Stimulated activated CD4-positive, alpha-beta T cell treated with anti-CD3 and anti-CD28 coated beads, Interleukin-1b, Interleukin-23, amount 100 ng/mL, for 1 hour (primary cell): ENCODE results near the gene NFKBIB.
"Not testable (repeated sequence)": the region's sequence is repeated elsewhere in the genome, so short reads cannot be mapped to it uniquely, and the experiment has no call there.

Experiments
- DNase-seq, 2 donors: peaks; one replicate each; pipeline ENCODE4 v3.0.0-alpha.2; 2020; ENCODE audit warnings: low read depth in 2 of 2

NFKBIB gene, protein sequence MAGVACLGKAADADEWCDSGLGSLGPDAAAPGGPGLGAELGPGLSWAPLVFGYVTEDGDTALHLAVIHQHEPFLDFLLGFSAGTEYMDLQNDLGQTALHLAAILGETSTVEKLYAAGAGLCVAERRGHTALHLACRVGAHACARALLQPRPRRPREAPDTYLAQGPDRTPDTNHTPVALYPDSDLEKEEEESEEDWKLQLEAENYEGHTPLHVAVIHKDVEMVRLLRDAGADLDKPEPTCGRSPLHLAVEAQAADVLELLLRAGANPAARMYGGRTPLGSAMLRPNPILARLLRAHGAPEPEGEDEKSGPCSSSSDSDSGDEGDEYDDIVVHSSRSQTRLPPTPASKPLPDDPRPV

DNA sequence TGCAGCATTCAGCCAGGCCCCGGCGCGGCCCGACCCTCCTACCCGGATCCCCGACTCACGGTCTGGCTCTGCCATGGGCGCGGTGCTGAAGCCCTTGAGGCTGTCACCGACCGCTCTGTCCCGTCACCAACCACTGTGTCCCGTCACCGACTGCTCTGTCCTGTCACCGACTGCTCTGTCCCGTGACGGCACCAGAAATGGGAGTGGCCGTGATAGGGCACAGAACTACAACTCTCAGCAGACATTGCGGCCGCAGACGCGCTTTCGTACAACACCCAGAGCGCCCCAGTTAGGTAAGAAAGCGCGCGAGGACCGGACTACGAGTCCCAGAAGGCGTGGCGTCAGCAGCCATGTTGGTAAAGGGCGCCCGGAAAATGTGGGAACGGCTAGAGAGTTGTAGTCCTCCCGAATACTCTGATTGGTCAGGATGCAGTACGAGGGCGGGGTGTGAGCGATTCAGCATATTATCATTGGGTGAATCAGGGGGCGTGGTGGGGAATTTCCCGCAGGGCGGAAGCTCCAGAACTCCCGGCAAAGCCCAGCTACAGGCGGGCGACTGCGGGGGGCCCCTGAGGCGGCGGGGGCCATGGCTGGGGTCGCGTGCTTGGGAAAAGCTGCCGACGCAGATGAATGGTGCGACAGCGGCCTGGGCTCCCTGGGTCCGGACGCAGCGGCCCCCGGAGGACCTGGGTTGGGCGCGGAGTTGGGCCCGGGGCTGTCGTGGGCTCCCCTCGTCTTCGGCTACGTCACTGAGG, at the start of gene NFKBIB, which contains the start of gene SIRT2:
Gene NFKBIB (plus strand): TSS at position 523 of the 755 bp plus-strand sequence. CDS start 64 bp downstream, at position 587.
Gene SIRT2 (minus strand): TSS at position 172 of the 755 bp plus-strand sequence. CDS start 97 bp downstream, at position 75.
- DNase-seq = peak; percentile 92 to 97

DNA sequence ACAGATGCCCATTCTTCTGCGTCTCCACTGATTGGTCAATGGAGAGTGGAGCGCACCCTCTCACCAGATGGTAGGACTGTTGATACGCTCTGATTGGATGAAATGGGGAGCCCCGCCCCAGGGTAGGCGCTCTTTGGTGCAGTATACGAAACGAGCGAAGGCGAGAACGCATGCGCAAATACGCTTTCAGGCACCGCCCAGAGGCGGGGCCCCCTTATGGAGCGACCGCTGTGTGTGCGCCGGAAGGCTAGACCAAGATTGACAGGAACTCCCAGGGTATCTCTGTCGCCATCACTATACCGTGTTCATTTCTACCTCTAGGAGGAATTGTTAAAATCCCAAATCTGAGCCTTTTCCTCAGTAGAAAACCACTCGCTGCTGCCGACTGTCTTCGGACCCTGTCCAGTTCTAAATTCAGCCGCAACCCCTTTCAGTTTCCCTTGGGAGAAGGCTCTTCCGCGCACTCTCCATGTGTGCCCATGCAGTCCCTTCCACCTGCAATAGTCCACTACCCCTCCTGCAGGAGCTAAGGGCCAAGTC, 49.3 kb upstream of the NFKBIB start:
- DNase-seq = peak; percentile 93 to 98

DNA sequence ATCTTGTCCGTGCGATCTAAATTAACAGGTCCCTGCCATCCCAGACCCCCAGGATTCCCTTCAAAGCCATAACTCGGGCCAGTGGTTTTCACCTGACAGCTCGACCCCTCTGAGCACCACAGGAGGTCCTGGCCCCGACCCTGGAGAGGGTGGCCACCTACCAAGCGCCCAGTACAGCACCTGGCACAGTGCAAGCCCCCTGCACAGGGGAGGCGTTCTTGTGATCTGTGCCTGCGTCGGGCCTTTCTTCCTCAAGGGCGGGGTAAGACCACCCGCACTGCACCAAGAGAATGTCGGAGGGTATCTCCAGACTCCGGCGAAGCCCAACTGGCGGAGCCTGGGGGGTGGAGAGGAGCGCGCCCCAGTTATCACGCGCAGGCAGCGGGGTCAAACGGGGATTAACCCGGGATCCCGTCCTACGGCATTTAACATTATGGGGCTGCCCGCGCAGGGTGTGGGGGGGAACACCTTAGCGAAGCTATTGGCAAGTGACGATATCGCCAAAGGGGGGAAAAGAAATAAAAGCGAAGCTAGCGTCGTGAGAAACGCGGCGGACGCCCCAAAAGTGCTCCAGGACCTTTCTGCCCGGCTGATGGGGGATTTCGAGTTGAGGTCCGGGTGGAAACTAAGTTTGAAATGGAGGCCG, 48.7 kb upstream of the NFKBIB start:
- no peak for DNase-seq

DNA sequence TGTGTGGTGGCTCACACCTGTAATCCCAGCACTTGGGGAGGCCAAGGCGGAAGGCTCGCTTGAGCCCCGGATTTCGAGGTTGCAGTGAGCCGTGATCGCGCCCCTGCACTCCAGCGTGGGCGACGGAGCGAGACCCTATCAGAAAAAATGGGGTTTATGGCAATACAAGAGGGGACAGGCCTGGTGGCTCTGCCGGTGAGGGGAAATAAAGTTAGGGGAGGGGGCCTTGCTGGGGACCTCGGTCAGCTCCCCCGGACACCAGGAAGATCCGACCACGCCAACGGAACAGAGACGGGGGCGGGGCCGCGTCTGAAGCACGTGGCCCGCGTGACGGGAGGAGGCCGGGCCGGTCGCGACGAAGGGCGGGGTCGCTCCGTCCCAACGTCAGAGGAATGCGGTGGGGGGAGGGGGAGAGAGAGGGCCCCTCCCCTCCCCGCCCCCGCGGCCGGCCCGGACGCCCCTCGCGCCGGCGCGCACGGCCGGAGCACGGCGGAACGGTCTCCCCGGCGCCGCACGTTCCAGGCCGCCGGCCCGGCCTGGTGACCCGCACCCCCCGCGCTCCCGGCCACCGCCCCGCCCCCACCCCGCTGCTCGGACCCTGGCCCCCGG, 48.0 kb upstream of the NFKBIB start:
- peak; percentile 79 for DNase-seq

DNA sequence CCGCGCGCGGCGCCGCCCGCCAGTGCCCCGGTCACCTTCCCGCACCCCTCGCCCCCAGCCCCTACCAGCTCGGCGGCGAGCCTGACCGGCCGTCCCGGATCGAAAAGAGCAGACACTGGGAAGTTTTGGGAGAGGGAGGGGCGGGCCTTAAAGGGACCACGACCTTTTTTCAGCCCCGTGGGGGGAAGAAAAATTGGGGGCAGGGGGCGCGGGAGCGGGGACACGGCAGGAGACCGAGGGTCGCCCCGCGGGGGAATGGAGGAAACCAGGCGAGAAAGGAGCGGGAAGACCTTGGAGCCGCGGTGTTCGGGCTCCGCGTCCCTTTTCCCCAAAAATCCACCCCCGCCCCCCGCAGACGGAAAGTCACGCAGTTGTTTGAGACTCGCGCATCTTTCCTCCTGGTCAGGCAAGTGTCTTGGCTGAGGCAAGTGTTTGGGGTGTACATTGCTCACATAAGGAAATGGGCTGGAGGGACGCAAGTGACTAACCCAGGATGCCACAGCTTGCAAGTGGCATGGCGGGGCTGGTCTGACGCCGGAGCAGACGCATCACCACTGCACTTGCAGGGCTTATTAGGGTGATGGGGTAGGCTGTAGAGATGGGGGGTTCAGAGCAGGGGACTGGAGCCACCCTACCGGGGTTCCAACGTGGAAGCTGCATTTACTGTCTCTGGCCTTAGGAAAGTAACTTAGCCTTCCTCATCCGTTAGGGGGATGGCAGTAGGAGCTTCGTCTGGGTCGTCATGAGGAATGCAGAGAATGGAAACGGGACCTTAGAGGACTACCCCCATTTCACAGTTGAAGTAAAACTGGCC, 47.3 kb upstream of the NFKBIB start:
- DNase-seq = no peak

DNA sequence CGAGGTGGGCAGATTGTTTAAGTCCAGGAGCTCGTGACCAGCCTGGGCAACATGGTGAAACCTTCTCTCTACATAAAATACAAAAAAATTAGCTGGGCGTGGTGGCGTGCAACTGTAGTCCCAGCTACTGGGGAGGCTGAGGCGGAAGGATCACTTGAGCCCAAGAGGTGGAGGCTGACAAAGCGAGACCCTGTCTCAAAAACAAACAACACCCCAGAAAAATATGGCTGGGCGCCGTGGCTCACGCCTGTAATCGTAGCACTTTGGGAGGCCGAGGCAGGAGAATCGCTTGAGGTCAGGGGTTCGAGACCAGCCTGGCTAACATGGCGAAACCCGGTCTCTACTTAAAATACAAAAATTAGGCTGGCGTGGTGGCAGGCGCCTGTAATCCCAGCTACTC, 46.6 kb upstream of the NFKBIB start:
- no peak for DNase-seq

DNA sequence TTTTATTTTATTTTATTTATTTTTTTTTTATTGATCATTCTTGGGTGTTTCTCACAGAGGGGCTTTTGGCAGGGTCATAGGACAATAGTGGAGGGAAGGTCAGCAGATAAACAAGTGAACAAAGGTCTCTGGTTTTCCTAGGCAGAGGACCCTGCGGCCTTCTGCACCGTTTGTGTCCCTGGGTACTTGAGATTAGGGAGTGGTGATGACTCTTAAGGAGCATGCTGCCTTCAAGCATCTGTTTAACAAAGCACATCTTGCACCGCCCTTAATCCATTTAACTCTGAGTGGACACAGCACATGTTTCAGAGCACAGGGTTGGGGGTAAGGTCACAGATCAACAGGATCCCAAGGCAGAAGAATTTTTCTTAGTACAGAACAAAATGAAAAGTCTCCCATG, 44.8 kb upstream of the NFKBIB start:
- DNase-seq = not testable (repeated sequence)

DNA sequence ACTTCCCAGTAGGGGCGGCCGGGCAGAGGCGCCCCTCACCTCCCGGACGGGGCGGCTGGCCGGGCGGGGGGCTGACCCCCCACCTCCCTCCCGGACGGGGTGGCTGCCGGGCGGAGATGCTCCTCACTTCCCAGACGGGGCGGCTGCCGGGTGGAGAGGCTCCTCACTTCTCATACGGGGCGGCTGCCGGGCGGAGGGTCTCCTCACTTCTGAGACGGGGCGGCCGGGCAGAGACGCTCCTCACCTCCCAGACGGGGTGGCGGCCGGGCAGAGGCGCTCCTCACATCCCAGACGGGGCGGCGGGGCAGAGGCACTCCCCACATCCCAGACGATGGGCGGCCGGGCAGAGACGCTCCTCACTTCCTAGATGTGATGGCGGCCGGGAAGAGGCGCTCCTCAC, 44.0 kb upstream of the NFKBIB start:
- DNase-seq = not testable (repeated sequence)

DNA sequence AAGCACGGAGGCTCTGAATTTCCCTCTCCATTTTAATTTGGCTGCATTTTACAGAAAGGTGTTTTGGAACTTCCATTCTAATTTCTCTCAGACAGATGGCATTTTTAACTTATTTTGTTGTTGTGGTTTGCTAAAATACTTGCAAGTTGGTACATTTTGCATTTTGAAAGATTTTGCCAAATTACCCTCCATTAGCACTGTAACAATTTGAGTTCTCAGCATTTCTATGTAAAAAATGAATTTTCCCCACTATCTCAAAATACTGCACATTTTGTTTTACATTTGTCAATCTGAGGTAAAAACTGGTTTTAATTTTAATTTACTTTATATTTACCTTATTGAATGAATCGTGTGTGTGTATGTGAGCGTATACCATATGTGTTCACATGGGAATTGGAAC, 43.0 kb upstream of the NFKBIB start:
- DNase-seq = no peak

DNA sequence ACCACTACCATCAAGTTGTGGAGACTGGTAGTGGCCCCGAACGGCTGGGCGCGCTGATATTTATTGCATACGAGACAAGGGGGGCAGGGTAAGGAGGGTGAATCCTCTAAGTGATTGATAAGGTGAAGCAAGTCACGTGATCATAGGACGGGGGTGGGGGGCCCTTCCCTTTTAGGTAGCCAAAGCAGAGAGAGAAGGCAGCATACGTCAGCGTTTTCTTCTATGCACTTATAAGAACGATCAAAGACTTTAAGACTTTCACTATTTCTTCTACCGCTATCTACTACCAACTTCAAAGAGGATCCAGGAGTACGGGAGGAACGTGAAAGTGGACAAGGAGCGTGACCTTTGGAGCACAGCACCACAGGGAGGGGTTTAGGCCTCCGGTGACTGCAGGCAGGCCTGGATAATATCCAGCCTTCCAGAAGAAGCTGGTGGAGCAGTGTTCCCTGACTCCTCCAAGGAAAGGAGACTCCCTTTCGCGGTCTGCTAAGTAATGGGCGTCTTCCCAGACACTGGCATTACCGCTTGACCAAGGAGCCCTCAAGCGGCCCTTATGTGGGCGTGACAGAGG, 40.1 kb upstream of the NFKBIB start:
- not testable (repeated sequence) for DNase-seq

DNA sequence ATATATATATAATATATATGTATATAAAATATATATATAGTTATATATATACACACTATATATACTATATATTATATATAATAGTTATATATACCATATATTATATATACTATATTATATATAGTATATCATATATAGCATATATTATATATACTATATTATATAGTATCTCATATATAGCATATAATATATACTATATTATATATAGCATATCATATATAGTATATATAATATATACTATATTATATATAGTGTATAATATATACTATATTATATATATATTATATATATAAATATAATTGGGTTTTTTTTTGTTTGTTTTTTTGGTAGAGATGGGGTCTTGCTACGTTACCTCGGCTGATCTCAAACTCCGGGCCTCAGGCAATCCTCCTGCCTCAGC, 38.4 kb upstream of the NFKBIB start:
- DNase-seq = no peak

DNA sequence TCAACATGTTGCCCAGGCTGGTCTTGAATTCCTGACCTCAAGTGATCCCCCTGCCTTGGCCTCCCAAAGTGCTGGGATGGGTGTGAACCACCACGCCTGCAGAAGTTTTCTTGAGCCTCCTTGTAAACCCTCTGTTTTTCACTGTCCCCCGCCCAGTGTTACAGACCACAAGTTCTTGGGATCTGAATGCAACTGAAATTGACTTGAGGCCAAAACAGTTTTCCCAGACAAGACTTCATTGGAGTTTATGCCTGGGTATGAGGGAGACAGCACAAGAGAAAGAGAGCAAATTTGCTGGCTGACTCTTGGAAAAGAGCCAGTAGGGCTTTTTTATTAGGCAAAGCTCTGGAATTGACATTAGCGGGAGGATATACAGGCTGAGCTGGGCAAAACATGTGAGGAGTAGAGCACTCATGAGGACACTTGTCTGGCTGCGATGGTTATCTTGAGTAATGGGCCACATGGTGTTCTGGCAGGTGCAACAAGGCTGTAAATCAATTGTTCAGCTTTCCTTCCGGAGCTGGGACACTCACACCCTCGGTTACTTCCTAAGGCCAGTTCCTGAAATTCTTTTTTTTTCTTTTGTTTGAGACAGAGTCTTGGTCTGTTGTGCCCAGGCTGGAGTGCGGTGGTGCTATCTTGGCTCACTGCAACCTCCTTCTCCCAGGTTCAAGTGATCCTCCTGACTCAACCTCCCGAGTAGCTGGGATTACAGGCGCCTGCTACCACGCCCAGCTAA, 37.3 kb upstream of the NFKBIB start:
- DNase-seq = no peak

DNA sequence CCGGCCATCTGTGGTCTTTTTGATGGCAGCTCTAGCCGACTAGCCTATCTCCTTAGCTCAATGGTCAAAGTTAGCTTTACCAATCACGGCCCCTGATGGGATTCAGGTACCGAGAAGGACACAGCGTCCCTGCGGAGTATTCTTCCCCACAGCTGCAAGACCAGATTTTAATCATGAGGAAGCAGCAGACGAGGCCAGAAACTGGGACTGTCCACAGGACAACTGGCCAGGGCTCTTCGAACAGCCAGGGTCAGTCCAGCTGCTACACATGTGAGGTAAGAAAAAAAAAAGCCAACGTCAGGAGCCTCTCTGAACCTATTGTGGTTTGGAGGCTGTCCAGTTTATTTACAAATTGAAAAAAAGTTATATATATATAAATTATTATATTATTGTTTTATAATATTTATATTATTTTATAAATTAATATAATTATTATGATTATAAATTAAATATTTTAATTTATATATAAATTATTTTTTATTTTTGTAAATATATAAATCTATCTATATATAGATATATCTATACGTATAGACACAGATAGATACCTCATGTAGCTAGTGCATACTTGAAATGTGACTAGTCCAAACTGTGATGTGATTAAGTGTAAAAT, 32.5 kb upstream of the NFKBIB start:
- DNase-seq = no peak

DNA sequence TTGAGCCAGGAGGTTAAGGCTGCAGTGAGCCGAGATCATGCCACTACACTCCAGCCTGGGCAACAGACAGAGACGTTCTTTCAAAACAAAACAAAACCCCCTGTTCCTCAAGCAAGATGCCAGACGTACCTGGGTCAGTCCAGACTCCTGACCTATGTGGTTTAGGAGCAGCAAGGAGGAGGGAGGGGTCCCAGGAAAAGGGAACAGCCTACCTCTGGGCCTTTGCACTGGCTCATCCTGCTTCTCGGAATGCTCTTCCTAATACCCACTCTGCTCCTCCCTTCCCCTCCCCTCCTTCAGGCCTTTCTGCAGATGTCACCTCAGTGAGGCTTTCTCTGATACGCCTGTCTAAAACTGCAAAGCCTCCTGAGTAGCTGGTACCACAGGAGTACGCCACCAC, 31.2 kb upstream of the NFKBIB start:
- no peak for DNase-seq

DNA sequence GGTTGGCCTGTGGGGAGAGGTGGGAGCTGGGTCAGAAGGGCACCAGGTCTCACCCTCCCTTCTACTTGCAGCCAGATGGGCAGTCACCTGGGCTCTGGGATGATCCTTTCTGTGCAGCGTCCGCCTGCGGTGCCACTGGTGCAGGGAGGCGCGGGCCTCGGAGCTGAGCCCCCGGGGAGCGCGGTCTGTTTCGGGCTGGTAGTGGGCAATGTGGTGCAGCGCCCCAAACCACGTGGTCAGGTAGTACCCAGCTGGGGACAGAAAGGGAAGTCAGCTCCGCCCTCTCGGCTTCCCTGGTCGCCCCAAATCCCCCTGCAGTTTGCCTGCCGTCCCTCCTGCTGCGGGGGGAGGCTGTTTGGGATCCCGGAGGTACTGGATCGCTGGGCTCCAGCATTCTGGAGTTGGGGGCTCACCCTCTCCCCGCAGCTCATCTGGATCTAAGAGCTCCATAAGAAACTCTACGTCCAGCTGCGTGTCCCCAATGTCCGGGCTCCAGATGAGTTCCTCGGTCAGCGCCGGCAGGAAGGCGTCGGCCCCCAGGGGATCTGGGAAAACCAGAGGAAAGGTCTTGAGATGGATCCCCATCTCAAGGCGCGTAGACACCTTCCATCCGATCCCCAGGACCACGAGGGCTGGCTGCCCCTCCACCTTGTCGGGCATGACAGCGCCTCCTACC, 30.5 kb upstream of the NFKBIB start:
- DNase-seq = no peak

DNA sequence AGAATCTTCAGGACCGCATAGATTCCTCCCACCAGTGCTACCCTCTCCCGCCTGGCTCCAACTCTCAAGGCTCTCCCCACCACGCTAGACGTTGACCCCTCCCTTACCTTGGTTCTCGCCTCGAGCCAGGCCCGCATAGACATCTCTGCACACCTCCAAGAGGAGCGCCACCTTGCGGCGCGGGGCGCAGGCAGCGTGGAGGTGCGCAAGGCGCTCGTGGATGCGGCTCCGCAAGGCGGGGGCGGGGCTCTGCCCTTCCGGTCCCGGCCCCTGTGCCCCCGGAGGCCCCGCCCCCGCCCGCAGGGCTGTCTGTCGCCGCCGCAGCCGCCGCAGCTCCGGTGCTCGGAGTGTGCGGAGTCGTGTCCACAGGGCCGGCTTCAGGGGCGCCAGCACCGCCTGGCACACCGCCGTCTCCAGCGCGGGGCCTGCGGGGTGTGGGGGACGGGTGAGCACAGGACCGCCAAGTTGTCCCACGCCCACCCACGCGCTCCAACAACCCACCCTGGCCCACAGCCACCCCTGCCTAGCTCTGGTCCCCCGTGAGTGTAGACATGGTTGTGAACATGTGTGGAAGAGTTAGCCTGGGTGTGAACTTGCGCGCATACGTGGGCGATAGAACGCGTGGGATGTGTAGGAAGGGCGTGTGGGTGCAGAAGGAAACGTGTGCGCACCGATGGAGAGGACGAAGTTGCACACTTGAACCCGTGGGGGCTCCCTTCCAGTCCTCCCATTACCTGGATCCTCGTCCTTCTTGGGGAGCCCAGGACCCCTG, 29.7 kb upstream of the NFKBIB start:
- peak; percentile 87 to 94 for DNase-seq

DNA sequence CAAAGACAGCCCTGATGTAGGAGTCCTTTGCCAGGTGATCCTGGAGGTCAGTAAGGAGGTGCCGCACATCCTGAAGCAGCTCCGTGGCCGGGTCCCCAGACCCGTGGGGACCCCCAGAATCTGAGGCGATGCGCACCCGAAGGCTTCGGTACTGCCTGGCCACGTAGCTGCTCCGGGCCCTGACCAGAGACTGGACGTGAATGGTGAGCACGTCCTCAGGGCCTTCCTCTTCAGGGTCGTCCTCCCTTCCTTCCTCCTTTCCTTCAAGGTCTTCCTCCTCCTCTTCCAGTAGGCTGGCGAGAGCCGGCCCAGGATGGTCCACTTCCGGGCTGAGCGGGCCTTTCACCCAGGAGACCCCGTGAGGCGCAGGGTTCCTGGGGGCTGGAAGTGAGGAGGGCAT, 29.2 kb upstream of the NFKBIB start:
- no peak for DNase-seq

DNA sequence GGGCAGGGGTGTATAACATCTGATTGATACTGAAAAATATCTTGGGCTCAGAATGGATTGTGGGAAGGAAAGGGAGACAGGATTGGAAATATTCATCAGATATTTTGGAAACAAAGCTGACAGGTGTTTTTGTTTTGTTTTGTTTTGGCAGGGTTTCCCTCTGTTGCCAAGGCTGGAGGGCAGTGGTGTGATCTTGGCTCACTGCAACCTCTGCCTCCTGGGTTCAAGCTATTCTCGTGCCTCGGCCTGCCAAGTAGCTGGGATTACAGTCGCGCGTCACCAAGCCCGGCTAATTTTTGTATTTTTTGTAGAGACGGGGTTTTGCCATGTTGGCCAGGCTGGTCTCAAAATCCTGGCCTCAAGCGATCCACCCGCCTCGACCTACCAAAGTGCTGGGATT, 26.4 kb upstream of the NFKBIB start:
- DNase-seq = not testable (repeated sequence)
